GM21723 (cell line): ENCODE results near the gene FBXL7.

Source experiments
- ATAC-seq: cut with Tn5 transposase; IDR thresholded peaks from one replicate; pipeline ENCODE4 v1.9.1; 2021; ENCODE audit warnings: mild to moderate bottlenecking, moderate library complexity; ENCODE audit not compliant: unreplicated experiment

Gene FBXL7

DNA sequence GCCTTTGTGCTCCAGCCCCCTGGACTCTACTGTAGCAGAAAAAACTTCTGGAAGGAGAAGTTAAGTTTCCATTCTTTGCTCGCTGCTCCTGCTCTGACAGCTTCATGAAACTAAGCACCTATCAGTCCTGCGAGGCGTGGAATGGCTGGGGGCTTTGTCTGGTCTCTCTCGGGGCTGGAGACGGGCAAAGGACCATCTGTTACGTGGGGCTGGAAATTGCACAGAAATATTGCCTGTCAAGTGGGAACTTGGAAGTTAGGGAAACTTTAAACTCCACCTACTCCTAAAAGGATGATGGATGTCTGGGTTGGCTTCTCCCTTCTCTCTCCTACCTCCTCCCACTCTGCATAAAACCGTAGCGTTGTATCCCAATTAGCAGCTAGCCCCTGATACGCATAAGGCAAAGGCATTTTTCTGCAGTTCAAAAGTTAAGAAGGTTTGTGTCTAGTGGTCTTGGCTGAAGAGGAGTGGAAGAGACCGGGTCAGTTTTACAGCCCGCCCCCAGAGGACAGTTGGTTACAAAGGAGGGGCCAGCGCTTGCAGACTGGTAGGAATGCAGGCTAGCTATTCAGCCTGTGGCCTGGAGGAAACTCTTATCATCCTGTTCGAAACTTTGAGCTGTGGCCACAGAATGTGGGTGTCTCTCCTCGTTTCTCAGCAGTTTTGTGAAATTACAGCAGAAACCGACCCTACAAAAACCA is 1.3 kb downstream of the FBXL7 start:
- no peak for ATAC-seq

DNA sequence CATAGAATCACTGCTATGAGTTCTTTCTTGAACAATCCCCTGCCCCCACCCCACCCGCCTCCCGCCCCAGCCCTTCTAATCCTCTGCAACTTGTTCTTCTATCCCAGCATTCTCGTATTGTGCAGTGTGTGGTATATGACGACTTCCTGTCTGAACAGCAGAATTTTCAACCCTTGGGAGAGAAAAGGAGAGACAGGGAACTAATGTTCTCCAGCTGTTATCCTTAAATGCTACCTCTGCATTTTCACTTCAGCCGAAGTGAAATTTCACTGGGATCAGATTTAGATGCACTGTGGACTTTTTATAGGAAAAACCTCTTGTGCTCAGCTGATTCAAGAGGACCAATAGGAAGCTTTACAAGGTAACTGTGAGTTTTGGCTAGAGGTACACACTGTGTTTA is 2.2 kb downstream of the FBXL7 start:
- no peak for ATAC-seq

DNA sequence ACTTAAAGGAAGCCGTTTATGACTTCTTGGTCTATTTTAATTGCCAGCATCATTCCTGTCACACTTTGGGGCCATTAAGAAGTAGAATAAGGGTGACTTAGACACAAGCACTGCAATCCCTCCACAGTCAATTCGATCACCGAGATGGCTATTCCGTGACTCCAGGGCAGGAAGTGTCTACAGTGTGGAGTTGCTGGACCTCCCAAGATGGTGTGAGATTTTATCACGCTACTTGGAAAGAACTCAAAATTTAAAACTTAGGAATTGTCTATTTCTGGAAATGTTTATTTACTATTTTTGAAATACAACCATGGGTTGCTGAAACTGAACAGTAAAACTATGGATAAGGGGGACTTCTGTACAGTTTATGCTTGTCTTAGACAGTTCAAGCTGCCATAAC is 6.2 kb downstream of the FBXL7 start:
- no peak for ATAC-seq

DNA sequence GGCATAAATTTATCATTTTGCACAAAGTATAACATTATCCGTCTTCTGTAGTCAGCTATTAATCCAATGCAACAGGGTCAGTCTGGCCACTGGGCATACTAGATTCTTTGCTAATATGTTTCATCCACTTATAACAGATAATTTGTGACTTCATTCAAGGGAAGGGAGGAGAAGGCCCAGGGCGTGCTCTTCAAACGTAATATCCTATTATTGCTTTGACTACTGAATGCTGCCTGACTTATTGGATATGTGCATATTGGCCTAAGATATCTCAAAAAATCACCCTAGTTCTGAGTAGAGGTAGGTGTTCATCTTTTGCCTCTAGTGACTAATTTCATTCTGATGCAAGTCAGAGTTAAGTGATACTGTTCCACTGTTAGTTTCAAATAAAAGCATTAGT is 6.9 kb downstream of the FBXL7 start:
- ATAC-seq, result no peak

DNA sequence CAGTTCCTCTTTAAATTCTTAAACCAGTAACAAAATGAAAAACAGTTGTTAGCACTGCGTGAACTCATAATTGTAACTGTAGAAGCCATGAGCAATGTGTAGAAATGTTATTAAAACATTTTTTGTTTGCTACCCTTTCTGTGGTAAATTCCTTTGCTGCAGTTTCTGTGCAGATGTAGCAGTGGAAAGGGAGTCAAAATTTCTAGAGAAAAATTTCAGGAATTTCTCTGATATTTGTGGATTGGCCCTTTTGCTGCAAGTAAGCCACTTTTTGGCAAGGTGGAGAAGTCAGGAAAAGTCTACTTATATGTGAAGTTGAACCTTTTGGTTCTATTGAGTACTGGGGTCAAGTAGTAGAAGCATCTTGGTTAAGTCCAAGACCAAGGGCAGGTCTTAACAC is 10.1 kb downstream of the FBXL7 start:
- no peak for ATAC-seq

DNA sequence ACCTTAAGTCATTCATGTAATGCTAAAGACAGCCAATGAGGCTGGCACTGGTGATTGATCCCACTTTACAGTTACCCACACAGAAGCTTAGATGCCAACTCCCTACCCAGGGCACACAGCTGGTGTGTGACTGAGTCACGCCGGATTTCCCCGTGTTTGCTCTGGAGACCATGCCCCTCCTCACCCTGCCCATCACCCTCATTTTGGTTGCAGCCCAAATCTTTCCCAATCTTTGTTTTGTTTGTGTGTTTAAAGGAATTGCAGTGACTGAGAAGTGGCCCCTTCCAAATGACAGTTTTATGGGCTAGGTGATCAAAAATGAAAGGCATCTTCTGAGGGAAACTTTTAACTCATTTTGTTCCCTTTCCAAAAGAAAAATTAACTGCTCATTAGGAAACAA is 10.9 kb downstream of the FBXL7 start:
- ATAC-seq, result no peak

DNA sequence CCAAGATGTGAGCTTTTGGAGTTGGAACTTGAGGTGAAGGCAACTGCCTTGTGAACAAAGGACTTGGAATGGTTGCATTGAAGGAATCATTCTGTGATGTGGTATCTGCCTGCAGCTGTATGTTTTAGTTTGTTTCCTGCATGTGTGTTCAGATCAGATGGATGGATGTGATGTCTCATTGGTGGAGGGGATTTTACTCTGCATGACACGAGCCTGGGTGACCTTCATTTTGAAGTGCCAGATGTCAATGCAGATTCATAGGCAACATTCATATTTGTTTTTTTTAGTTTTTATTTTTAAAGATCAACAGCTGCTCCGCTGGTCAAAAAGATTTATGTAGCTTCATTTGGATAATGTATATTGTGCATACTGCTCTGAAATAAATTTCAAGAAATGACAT is 13.5 kb downstream of the FBXL7 start:
- no peak for ATAC-seq

DNA sequence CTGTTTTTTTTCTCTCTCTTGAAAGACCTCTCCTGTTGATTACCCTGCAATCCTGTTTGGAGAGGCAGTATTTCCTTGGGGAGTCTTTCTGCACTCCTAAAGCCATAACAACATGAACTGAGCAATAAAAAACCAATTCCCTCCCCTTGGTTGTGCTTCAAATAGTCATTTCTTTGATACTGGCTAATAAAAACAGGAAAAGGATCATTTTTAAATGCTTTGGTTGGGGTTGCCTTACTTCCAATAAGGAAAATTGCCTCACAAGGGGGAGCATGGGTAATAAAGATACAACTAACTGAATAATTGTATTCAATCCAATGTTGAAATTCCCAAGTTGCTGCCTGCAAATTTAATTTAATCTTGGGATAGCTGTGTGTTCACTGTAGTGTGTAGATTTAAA is 13.9 kb downstream of the FBXL7 start:
- ATAC-seq, result no peak

DNA sequence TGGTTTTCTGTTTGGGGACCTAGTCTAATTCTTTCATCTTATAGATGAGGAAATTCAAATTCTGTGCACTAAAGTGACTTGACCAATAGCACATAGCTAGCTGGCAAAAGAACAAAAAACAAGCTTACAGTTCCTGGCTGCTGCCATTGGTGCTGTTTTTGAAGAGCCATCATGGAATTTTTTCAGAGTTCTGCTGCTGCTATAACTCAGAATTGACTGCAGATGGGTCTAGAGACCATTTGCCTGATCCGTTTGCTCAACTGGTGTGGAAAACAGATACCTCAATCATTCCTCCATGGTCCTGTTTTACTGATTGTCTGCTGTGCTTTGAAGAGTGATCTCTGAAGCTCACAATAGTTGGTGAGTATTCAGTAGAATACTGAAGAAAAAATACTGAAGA is 15.2 kb downstream of the FBXL7 start:
- ATAC-seq, result no peak

DNA sequence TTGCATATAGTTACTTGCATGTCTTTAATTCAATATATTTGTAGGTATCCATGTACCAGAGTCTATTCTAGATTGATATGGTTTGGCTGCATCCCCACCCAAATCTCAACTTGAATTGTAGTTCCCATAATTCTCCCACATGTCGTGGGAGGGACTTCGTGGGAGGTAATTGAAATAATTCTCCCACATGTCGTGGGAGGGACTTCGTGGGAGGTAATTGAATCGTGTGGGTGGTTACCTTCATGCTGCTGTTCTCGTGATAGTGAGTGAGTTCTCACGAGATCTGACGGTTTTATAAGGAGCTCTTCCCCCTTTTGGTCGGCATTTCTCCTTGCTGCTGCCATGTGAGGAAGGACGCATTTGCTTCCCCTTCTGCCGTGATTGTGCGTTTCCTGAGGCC is 16.5 kb downstream of the FBXL7 start:
- ATAC-seq, result no peak

DNA sequence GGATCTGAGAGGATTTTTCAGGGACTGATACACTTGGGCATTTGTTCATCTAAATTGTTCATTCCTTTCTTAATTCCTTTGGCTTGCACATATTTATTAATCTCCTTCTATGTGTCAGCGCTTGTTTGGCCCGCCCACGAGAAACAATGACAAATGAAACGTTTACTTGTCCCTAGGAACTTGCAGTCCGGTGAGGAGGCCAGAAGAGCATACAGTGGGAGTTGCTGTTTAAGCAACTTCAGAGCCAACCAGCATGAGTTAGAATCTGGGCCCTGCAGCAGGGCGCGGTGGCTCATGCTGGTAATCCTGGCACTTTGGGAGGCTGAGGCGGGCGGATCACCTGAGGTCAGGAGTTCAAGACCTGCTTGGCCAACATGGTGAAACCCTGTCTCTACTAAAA is 18.8 kb downstream of the FBXL7 start:
- ATAC-seq, result no peak

DNA sequence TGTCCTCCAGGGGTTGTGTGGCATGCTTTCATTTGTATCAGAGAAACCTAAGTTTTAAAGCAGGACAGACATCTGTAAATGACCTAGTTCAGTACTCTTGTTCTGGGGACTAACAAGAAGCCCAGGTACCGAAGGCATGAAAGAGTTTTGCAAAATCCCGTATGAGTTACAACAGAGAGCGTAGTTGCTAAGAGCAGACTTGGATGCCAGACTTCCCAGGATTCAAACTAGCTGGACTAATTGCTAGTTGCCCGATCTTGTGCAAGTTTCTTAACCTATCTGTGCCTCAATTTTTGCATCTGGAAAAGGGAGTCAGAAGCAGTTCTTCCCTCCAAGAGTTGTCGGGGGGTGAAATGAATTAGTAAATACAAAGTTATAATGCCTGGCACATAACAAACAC is 20.9 kb downstream of the FBXL7 start:
- no peak for ATAC-seq

DNA sequence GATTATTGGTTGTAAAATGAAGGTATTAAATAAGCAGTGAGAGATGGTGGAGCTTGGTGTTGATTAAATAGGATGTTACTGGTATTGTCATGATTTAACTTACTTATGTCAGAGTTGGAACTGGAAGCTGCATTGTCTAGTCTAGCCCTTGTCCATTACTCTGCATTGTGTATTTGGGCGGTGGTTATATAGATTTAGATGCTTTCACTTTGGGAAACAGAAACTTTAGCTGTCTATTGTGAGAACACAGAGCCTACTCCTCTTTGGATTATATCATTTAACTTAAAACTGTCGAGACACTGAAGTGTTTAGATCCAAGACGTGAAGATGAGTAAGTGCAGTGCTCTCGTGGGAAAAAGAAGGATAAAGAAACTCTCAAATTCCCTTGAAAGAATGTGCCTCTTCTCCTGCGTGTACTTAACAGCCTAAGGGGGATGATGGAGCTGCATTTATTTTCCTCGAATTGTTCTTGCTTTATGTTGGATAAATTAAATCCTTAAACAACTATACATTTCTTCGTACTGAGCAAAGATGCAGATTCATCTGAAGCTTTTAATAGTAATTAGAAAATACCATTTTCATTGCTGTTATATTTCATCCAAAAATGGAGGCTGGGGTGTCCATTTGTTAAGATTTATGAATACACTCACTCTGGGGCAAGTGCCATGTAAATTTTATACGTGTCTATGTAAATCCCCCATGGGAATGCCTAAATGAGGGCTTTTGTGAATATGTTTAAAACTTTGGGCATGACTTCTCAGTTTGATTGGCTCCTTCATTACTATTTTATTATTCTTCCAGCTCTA is 21.6 kb downstream of the FBXL7 start:
- no peak for ATAC-seq

DNA sequence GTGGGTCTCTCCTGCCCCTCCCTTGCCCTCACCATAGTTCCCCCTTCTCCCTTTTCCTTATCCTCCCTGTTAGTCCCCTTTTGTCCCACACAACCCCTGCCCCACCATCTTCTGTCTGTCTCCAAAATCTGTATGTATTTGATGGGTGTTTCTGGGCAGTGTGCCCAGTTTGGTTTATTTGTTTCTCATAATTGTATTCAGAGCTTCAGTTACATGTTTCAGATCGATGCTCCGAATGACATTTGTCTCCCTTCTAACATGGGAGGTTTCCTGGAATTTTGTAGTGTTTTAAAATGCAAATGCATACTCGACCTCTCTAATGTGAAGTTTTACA is 22.2 kb downstream of the FBXL7 start:
- ATAC-seq, result no peak

DNA sequence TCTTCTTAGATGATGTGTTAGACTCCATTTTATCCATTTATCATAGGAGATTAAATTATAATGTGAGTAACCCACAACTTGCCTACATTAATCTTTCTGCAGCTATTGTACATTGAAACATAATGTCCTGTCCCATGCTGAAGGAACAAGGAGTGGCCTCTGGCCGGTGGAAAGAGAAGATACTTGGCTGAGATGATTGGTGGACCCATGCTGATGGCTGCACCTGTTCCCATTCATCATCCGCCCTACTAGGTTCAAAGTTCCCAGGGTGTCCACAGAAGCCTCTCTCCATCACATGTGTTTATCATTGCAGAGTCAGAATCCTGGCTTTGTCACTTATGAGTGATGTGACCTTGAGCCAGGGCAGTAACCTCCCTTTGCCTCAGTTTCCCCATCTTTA is 24.7 kb downstream of the FBXL7 start:
- no peak for ATAC-seq

DNA sequence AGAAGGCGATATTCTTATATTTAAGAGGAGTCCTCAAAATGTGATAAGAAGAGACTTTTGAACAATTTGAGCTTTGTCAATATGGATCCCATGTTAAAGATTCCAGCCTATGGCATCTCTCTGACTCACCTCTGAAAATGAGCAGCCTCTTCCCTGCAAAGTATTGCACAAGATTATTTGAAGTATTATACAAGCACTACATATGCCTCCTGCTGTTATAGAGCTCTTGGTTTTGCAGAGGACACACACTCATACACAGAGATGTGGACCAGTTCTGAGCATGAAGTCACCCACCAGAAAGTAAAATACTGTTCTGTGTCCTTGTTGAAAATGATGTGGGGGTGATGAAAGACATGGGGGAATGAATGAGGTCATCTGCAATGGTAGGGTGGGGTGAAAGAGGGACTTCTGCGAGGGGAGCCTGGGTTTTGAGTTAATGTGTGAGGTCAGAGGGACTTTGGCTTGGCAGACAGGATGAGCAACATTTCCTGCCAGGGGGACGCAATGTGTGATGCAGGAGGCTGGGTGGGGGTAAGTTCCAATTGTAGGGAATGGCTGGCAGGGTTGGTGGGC is 25.8 kb downstream of the FBXL7 start:
- ATAC-seq, result no peak

DNA sequence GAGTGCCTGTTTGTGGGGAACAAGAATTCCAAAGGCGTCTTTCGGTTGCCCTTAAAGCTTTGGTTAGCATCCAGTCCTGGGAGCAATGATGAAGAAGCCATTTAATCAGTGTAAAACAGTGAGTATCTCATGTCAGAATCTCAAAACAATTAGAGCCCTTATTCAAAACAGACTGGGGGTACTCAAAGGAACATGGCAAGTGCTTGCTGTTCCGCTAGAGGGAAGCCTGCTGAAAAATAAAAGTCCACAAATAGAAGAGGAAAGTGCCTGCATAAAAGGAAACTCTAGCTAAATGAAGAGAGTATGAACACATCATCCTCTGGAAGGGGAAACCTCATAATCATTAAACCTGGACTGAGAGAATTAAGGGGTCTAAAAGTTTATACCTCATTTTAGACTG is 26.4 kb downstream of the FBXL7 start:
- ATAC-seq, result no peak

DNA sequence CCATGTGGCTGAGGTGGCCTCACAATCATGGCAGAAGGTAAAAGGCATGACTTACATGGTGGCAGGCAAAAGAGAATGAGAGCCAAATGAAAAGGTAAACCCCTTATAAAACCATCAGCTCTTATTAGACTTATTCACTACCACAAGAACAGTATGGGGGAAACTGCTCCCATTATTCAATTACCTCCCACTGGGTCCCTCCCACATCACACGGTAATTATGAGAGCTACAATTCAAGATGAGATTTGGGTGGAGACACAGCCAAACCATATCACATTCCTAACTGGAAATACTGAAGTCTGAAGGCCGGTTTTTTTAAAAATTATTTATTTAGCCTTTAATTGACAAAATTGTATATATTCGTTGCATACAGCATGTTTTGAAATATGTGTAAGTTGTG is 28.5 kb downstream of the FBXL7 start:
- no peak for ATAC-seq

DNA sequence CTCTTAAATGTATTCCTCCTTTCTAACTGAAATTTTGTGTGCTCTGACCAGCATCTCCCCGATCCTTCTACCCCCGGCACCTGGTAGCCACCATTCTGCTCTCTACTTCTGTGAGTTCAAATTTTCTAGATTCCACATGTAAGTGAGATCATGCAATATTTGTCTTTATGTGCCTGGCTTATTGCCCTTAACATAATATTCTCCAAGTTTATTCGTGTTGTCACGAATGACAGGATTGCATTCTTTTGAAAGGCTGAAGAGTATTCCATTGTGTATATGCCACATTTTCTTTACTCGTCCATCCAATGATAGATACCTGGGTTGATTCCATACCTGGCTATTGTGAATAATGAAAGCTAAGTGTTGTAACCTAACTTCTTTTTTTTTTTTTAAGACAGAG is 29.0 kb downstream of the FBXL7 start:
- ATAC-seq, result no peak

DNA sequence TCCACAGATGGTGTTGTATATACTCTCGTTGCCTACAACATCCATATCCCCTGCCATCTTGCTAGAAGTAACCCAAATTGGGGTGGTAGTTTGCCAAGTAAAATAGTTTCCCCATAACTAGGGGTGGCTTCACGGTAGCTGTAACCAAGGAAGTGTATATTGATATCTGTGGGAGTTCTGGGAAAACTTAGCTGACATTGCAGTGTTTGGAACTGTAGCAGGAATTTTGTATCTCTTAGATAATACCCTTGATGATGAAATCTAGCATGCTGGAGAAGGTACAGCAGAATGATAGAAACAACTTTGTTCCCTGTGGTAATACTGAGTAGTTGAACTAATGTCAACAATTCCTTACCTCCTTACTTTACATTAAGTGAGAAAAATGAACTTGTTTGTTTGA is 29.8 kb downstream of the FBXL7 start:
- ATAC-seq, result no peak

DNA sequence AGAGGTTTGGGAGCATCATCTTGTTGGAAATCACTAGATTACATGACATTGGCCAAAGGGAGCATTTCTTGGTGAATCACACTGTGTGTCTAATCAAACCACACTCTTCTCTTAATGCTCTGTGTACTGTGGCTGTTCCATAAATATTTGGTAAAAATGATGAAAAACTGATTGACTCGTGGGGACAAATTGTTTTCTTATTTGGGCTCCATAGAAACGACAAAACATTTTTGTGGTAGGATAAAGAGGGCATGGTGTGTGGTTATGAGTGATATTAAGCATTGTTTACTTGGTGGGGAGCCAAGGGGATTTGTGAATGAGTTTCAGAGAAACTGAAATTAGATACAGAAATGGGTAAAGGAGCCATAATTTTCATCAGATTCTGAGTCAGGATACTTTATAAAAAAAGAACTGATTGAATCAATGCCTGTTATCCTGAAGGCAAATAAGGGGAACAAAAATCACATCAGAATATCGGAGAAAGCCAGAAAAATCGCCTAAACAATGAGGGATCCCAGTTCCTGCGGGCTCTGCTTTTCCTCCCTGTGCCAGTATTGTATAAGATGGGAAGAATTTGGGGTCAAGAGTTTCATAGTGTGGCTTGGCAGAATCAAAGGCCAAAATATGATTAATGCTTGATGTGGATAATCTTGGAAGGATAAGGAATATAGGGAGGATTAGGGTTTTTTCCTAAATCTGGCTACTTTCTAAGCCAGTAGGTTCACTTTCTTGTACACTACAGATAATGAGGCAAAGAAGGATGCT is 33.3 kb downstream of the FBXL7 start:
- no peak for ATAC-seq

DNA sequence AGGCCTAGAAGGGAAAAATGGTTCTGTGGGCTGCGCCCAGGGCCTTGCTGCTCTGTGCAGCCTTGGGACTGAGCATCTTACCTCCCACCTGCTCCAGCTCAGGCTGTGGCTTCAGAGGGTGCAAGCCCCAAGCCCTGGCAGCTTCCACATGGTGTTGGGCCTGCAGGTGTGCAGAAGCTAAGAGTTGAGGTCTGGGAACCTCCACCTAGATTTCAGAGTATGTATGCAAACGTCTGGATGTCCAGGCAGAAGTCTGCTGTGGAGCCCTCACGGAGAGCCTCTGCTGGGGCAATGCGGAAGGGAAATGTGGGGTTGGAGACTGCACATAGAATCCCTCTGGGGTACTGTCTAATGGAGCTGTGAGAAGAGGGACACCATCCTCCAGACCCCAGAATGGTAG is 36.0 kb downstream of the FBXL7 start:
- ATAC-seq, result no peak
